Measurements from ENCODE around the gene KCNAB2.
"Not testable (repeated sequence)": the region's sequence is repeated elsewhere in the genome, so short reads cannot be mapped to it uniquely, and the experiment has no call there.

Gene KCNAB2

DNA sequence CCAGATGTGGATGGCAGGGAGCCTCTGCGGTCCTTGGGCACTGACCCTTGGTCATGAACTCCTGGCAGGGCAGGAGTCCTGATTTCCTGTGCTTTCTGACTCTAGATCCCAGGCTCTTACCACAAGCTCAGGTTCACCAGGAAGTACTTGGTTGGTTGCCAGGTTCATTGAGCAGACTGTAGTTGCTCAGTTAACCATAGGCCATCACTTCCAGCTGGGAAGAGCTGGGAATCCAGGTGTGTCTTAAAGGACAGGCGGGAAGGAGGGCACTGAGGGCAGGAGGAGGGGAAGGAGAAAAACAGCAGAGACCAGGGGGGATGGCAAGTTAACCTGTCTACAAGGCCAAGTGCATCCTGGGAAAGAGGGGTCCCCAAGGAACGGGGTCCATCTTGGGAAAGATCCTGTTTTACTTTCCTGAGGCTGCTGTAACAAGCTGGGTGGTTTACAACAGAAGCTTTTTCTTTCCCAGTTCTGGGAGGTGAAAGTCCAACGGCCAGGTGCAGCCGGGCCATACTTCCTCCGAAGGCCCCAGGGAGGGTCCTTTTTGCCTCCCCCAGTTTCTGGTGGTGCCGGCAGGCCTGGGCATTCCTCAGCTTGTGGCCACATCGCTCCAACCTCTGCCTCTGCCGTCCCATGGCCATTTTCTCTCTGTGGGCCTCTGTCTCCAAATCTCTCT, 11.6 kb downstream of the KCNAB2 start:
- no peak for DNase-seq

DNA sequence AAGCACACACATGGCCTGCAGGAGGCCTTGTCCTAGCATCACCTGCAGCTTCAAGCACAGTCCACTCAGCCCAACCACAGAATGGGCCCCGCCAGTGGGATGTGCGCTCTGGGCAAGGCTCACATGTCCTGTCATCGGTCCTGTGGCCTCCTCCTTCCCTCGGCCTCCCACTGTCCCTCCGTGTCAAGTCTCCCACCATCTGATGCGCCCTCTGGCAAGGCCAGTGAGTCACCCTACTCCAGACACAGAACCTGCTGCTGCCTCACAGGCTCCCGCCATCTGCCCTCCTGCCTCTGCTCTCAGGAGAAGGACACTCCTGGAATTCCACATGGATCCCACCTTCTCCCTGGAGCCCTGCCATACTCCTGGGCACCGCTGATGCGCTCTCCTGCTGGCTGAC, 14.2 kb downstream of the KCNAB2 start:
- DNase-seq = no peak

DNA sequence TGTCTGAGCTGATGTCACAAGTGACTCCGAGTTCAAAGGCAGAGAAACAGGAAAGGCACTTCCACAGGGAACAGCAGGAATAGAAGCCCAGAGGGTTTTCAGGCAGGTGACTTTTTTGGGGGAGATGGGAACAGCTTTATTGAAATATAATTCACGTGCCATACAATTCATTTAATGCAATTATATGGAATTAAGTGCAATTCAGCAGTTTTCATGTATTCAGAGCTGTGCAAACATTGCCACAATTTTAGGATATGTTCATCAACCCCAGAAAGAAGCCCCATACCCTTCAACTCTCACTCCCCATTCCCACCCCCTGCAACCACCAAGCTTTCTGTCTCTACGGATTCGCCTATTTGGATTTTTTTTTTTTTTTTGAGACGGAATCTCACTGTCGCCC, 17.0 kb downstream of the KCNAB2 start:
- no peak for DNase-seq

DNA sequence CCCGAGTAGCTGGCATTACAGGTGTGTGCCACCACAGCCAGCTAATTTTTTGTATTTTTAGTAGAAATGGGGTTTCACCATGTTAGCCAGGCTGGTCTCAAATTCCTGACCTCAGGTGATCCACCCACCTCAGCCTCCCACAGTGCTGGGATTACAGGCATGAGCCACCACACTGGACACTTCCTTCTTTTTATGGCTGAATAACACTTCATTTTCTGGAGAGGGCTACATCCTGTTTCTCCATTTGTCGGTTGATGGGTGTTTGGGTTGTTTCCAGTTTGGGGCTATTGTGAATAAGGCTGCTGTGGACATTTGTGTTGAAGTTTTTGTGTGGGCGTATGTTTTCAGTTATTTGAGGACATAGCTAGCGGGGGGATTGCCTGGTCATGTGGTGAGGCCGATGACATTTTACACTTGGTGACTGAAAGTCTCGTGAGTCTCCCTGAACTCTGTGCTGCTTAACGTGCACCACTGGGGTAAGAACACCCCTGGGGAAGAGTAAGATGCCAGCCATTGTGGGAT, 17.9 kb downstream of the KCNAB2 start:
- not testable (repeated sequence) for DNase-seq

DNA sequence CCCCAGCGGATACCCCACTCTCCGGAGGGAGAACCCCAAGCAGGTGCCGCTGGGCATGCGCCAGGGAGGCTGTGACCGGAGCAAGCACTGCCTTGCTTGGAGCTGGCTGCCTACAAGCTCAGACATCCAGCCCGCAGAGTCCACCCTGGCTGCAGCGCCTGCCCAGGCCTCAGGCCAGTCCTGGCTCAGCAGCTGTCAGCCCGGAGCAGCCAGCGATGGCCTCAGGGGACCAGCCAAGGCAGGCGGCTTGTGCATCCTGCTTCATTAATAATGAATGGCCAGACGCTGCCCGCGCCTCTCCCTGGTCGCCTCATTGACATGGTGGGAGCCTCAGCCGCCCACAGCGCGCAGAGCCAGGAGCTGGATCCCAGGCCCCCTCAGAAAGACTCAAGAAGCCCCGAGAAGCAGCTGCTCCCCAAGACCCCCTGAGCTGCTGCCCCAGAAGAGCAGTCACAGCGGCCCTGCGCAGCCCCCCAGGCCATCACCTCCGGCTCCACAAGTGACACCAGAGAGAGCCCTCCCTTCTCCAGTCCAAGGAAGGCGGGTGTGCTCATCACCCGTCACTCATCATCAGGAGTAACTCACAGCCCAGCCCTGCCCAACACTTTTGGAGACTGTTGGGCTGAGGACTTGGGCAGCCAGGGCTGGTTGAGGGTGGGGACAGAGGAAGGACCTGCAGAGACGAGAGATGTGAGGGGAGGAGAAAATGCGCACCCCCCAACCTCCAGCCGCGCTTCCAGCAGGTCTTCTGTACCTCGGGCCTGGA, 19.6 kb downstream of the KCNAB2 start:
- DNase-seq = peak in 1 of 14 donors; percentile 18

DNA sequence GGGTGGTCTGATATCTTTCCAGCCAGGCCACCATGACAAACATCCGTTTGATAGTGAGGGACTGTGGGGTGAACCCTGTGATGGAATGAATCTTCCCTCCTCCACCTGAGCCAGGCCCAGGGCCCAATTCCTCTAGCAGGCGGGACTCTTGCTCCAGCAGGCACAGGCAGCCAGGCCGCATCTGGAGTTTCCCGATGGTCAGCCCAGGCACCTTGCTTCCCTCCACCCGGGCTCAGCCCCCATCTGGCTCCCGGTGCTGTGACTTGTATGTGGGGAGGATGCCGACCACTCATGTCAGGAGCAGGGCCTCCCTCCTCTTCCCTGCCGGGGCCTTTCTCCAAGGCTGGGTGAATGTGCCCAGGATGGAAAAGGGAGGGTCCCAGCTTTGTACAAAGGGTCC, 21.0 kb downstream of the KCNAB2 start:
- DNase-seq = no peak

DNA sequence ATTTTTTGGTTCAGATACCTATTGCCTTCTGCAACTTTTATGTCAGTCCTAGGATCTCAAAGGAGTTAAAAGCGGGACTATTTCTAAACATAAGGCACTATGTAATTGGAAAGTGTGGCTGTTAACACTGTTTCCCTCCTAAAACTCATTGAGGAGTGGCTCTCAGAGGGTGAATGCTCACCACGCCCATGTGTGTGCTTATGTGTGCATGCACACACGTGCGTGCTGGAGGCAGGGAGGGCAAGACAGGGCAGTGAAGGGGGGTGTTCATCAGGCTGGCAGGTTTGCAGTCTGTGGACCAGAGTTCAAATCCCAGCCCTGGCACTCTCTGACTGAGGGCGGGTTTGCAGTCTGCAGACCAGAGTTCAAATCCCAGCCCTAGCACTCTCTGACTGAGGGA, 22.4 kb downstream of the KCNAB2 start:
- no peak for DNase-seq

DNA sequence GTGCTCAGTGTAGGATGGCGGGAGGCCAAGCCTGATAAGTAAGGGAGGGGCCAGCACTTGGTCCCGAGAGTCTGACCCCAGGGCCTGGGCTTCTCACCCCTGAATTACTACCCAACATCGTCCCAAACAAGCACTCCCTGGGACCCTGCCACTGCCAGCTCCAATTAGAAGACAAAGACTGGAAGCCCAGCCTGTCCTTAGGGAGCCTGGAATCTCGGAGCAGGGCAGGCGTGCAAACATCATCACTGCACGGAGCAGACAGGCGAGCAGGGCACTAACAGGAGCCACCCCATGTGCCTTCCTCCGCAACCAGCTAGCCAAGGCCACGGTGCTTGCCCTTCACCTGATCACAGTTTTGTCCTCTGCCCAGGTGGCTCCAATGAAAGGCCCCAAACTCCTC, 23.2 kb downstream of the KCNAB2 start:
- DNase-seq = no peak

DNA sequence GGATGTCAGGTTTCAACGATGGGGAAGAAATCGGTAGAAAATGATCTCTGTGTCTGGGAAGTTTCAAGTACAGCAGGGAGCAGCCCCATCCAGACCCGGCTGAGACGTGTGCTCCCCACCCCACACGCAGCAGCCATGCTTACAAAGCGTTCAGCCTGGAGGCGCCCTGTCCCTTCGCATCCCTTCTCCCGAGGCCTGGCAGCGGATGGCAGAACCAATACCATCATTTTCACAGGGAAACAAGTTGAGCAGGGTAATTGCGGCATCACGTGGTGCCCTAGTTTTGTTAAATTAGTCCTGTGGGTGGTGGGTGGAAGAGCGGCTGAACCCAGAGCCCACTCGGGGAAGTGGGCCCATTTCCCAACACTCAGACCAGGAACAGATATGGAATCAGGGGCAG, 23.9 kb downstream of the KCNAB2 start:
- no peak for DNase-seq

DNA sequence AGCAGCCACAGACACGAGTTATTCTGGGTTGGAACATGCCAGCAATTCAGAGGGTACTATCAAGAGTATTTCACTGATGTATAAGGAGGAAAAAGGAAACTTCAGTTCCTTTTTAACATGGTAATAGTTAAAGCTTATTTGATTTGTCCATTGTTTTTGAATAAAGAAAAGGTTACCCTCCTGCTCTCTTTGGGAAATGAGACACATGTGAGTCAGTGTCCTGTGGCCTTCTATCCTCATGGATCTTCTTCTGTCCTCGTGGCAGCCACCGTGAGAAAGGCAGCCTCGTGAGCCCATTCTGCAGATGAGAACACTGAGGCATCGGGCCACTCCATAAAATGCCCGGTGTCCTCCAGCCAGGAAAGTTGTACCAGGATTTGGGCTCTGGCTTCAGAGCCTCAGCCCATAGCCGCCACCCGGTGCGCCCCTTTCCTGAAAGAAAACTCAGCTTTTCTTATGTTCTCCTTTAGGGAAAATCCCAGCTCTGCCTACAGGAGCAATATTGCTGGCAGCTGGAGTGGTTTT, 24.8 kb downstream of the KCNAB2 start:
- DNase-seq = no peak

DNA sequence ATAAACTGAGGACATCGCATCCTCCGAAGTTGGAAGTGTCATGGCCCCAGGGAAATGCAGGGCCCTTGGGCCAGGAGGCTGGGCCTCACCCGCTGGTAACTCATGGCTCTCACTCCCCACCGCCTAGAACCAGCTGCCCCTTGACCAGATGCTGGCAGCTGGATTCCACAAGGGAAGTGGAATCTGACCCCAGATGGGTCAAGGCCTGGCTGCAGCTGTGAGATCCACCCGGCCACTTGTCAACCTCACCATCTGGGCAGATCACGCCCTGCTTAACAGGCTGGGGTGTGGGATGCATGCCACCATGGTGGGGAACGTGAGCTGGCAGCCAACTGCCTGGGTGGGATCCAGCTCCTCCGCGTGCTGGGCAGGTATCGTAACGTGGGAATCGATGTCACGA, 25.5 kb downstream of the KCNAB2 start:
- no peak for DNase-seq

DNA sequence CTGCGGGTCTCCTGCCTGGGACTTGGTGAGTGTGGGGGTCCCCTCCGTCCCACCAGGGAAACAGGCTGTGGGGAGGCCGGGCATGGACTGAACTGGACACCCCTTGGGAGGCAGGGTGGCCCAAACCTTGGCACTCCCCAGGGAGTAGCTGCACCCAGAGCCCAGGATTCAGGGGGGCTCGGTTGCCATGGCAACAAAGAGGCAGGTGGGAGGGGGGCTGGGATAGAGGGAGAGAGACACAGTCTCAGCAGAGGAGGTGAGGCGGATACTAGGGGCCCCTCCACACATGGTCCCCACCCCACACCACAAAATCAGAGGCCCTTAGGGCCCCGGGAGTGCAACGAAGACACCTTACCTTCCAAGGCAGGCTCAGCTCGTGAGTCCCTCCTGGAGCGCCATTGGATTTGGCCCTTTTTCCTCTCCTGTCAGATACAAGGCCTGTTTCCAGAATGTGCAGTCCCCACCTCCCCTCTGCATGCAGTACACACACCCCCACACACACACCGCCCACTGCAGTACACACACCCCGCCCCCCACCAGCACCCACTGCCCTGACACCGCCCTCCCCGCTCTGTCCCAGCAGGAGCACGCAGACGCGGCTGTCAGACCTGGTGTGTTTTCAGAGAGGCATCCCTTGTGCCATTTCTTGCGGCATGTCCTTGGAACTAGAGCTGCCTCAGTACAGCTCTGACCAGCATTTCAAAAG, 27.2 kb downstream of the KCNAB2 start:
- DNase-seq = no peak

DNA sequence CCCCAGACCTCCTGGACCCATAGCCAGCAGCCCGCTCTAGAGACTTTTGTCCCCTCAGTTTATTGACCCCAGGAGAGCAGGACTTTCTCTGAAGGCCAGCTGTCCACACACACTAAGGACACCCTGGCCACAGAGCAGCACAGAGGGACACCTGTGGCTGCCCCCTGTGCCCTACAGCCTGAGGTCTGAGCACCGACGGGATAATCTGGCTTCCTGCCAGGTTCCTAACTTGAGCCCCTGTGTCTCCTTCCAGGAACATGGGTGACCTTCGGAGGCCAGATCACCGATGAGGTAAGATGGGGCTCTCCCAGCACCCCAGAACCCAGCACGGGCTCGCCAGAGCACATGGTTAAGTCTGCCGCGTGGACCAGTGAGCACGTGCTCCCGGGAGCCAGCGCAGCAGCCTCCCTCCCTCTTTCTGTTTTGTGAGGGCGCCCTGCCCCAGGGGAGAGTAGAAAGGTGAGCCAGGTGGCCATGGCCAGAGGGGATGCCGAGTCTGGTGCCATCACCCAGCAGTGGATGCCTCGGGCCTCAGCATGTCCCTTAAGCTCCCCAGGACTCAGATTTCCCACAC, 27.9 kb downstream of the KCNAB2 start:
- DNase-seq = no peak

DNA sequence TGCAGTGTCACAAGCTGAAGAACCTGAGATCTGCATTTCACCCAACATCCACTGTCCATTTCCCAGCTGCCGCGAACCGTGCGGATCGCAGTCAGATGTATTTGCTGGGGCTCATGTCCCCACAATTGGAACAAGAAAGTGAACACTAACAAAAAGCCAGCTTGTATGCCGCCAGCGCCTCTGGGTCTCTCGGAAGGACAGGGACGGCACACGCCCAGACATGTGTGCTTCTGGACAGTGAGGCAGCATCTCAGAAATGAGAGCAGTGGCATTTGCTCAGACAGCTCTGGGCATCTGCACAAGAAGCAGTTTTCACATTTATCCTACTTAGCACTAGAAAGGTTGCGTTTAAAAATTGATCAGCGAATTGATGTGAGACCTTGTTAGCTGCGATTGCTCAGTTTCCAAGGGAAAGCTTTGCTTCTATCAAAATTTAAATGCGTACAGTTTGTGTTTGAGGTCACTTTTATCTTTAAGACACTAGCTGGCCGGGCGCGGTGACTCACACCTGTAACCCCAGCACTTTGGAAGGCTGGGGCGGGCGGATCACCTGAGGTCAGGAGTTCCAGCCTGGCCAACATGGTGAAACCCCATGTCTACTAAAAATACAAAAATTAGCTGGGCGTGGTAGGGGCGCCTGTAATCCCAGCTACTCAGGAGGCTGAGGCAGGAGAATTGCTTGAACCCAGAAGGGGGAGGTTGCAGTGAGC, 28.7 kb downstream of the KCNAB2 start:
- no peak for DNase-seq

DNA sequence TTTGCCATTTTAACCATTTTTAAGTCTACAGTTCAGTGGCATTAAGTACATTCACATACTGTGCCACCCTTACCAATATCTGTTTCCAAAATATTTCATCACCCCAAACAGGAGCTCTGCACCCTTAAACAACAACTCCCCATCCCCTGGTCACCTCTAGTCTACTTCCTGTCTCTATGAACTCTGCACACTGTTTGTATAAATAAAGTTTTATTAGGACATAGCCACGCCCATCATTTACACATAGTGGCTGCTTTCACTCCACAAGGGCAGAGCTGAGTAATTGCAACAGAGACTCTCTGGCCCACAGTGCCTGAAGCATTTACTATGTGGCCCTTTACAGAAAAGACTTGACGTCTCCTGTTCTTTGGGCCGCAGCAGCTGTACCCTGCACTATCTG, 30.1 kb downstream of the KCNAB2 start:
- no peak for DNase-seq

DNA sequence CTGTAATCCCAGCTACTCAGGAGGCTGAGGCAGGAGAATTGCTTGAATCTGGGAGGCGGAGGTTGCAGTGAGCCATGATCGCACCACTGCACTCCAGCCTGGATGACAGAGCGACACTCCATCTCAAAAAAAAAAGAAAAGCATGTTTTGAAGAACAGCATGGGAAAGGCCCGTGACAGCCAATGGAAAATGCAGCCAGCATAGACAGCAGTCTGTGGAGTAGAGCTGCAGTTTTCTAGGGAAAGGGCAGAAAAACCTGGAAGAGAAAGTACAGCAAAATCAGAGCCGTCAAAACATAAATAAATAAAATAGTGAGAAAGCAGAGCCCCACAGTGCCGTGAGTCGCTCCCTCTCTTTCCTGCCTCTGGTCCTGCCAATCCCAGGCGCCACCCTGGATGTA, 31.4 kb downstream of the KCNAB2 start:
- DNase-seq = not testable (repeated sequence)

DNA sequence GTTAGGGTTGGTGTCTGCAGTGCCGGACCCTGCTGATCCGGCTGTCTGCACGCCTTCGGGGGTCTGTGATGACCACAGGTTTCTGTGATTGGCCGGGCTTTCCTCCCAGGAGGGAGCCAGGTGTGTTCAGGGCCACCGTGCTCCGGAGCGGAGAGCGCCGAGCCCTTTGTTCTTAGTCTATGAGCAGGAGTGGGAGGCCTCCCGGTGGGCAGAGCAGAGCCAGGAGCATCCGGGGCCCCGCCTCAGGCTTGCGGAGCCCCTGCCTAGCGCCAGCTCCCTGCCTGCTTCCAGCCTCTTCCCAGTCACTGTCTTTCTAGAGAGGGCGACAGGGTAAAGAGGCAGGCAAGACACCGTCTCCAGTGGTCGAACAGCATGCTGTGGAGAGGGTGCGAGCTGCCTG, 31.8 kb downstream of the KCNAB2 start:
- no peak for DNase-seq

DNA sequence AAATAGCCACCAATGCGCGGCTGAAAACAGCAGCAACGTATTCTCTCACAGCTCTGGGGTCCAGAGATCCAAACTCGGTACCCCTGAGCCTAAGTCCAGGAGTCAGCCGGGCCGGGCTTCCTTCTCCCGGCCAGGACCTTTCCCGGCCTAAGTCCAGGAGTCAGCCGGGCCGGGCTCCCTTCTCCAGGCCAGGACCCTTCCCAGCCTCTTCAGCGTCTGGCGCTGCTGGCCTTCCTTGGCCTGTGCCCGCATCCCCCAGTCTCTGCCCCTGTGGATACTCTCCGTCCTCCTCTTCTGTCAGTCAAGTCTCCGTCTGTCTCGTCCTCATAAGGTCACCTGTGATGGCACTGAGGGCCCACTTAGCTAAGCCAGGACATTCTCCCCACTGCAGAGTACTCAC, 32.2 kb downstream of the KCNAB2 start:
- DNase-seq = no peak

DNA sequence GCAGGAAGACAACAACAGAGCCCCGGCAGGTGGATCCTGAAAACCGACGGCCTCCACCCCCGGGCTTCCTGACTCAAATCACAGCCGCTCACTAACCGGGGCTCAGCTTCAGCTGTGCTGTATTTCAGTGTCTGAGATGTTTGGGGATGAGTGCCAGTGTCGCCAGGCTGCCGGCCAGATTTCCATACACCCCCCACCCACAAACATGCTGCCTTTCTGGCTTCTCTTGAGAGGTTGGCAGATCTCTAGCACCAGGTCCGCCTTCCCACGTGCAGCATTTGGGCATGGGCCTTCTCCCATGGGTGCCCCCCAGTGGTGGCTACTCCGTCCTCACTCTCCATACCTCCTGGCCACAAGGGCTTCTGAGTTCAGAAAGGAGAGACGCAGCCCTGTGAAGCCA, 34.8 kb downstream of the KCNAB2 start:
- DNase-seq = peak in 4 of 14 donors; percentile 4 to 17 (median 8)

DNA sequence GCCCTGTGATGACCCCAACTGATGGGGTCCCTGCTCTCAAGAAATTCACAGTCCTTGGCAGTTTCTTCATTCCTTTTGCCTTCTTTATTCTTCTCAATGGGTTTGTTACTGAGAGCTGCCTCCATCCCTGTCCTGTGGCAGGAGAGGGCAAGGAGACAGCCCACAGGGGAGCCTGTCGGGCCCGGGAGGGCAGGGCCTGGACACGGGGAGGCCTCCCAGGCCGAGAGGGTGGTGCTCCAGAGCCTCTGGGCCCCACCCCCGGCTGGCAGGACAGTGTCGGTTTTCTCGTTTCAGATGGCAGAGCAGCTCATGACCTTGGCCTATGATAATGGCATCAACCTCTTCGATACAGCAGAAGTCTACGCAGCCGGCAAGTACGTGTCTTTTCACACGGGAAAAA, 36.2 kb downstream of the KCNAB2 start:
- DNase-seq = no peak

DNA sequence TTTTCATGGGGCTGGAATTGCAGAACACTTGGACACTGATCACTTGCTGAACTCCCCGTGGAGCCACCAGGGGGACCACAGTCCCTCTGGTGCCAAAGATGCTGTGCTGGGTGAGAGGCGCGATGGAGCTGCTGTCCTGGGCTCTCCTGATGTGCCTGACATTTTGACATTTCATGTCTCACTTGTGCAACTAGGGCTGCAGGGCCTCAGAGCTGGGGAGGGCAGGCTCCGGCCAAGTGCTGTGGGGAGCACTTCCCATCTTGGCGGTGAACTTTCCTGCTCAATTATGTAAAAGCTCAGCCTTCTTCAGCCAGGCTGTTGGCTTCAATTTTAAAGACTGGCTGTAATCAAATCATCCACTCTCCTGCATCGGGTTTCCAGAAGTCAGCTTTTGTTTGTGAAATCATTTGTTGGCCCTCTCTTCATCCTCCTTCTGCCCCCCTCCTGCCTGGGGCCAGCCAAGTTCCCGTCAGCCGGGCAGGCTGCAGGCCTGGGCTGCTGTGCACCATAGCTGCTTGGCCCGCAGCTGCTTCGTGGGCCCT, 36.8 kb downstream of the KCNAB2 start:
- peak in 5 of 14 donors; percentile 13 to 71 (median 20) for DNase-seq

DNA sequence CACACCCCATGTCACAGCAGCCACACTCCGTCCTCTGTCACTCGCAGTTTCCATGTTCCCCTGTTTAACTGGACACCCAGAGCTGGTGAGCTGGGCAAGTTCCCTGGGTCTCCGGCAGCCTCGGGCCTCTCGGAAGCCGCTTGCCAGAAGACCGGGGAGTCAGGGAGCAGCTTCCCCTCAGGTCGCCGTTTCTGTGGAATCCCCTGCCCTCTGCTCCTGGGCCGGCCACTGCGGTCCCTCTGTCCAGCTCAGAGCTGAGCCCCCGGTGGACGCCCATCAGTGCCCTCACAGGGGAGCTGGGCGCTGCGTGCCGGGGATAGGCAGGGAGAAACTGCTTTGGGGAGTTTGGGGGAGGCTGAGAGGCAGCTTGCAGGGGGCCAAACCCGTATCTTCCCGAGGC, 37.7 kb downstream of the KCNAB2 start:
- DNase-seq = no peak
